HG02588 (cell line): Measurements from ENCODE around the gene TRMT112.
"Not testable (repeated sequence)": the region's sequence is repeated elsewhere in the genome, so short reads cannot be mapped to it uniquely, and the experiment has no call there.

Experiments used
- ATAC-seq: cut with Tn5 transposase; IDR thresholded peaks from one replicate; pipeline ENCODE4 v1.9.1; 2021; ENCODE audit warnings: mild to moderate bottlenecking, moderate library complexity; ENCODE audit not compliant: unreplicated experiment

Gene TRMT112

GRCh38 chr11:64331569-64332371 lies 14.4 kb upstream of the TRMT112 start:
- peak; percentile 46 for ATAC-seq

GRCh38 chr11:64330888-64331287 lies 13.5 kb upstream of the TRMT112 start:
- ATAC-seq, result no peak

- no peak for ATAC-seq
Measured at GRCh38 chr11:64327993-64328392, 10.6 kb upstream of the TRMT112 start.

GRCh38 chr11:64327375-64327774 lies 10.0 kb upstream of the TRMT112 start:
- ATAC-seq, result no peak

GRCh38 chr11:64324692-64325469 lies 7.5 kb upstream of the TRMT112 start:
- no peak for ATAC-seq

- ATAC-seq, result not testable (repeated sequence)
Measured at GRCh38 chr11:64323984-64324383, 6.6 kb upstream of the TRMT112 start.

- no peak for ATAC-seq
Measured at GRCh38 chr11:64323373-64323772, 6.0 kb upstream of the TRMT112 start.

- no peak for ATAC-seq
Measured at GRCh38 chr11:64322925-64323260, 5.5 kb upstream of the TRMT112 start.

- no peak for ATAC-seq
Measured at GRCh38 chr11:64321533-64321932, 4.2 kb upstream of the TRMT112 start.

GRCh38 chr11:64321026-64321425 lies 3.7 kb upstream of the TRMT112 start:
- no peak for ATAC-seq

- ATAC-seq, result no peak
Measured at GRCh38 chr11:64320556-64320955, 3.2 kb upstream of the TRMT112 start.

- ATAC-seq, result no peak
Measured at GRCh38 chr11:64318766-64319761, 1.7 kb upstream of the TRMT112 start.

GRCh38 chr11:64317961-64318765 lies 804 bp upstream of the TRMT112 start, which contains the start of gene PRDX5:
Gene PRDX5 (plus strand): TSS chr11:64318121. CDS start chr11:64318216, 95 bp downstream.
- ATAC-seq, result peak; percentile 72

GRCh38 chr11:64316672-64317324 lies 561 bp downstream of the TRMT112 start:
- peak; percentile 1 for ATAC-seq

- not testable (repeated sequence) for ATAC-seq
Measured at GRCh38 chr11:64315667-64316526, 1.5 kb downstream of the TRMT112 start.

GRCh38 chr11:64314805-64315561 lies 2.4 kb downstream of the TRMT112 start:
- ATAC-seq, result no peak

GRCh38 chr11:64314146-64314804 lies 3.1 kb downstream of the TRMT112 start:
- ATAC-seq, result no peak
